Thoracic aorta (tissue), 2 donors: ENCODE results near the gene TEK. TPM values are rescaled to one million over a fixed set of nuclear protein-coding genes. Genes with fewer than 3 reads are reported as not detected.

Source experiments
- ATAC-seq: fragments of 150-250 bp; one replicate; pipeline ENCODE4 v1.8.0; 2017; ENCODE audit warnings: low read depth; ENCODE audit not compliant: insufficient number of reproducible peaks, low FRiP score
- DNase-seq: peaks from one replicate; pipeline ENCODE4 v3.0.0-alpha.2; 2020; ENCODE audit warnings: low spot score
- H3K27ac ChIP-seq, 2 donors: fragments of 200-600 bp; sonication (generic); 1 replicate in 1 of 2; 2 replicates in 1 of 2; pipeline ENCODE4 v1.5.1; 2016; ENCODE audit warnings: mild to moderate bottlenecking in 2 of 2, moderate library complexity in 2 of 2
- H3K27me3 ChIP-seq: fragments of 200-600 bp; sonication (generic); replicated peaks from 2 replicates; pipeline ENCODE4 v1.6.0; 2016; ENCODE audit warnings: mild to moderate bottlenecking; ENCODE audit not compliant: insufficient read depth
- H3K36me3 ChIP-seq: fragments of 200-600 bp; sonication (generic); one replicate; pipeline ENCODE4 v1.5.1; 2016
- H3K4me1 ChIP-seq, 2 donors: fragments of 200-600 bp; sonication (generic); 1 replicate in 1 of 2; 2 replicates in 1 of 2; pipeline versions ENCODE4 v1.5.1 to v1.6.0; 2016; ENCODE audit warnings: low read depth in 2 of 2, mild to moderate bottlenecking in 1 of 2; ENCODE audit not compliant: control insufficient read depth in 1 of 2
- H3K4me3 ChIP-seq: fragments of 200-600 bp; sonication (generic); 2 replicates; pipeline ENCODE4 v1.5.1; 2016; ENCODE audit warnings: mild to moderate bottlenecking
- H3K9me3 ChIP-seq: fragments of 200-600 bp; sonication (generic); 2 replicates; pipeline ENCODE4 v1.5.1; 2016
- total RNA-seq, 2 donors: library from RNA; depleted of rRNA; stranded (reverse); fragments of >200 nt; gene quantifications; one replicate each; pipeline versions ENCODE4 v1.1.0 to v1.2.3, GENCODE V29; 2016
- TF ChIP-seq, protein P1 (sequence below): fragments of 200-600 bp; sonication (generic); IDR thresholded peaks from one replicate; pipeline ENCODE4 v1.5.1; 2019; ENCODE audit warnings: antibody characterized with exemption

The TEK gene
- total RNA-seq, 2 donors from 2014 or later = 8.4 to 14.9 TPM

GRCh38 chr9:27157736-27158135, 48.7 kb downstream of the TEK start:
- TF ChIP-seq, protein P1, sequence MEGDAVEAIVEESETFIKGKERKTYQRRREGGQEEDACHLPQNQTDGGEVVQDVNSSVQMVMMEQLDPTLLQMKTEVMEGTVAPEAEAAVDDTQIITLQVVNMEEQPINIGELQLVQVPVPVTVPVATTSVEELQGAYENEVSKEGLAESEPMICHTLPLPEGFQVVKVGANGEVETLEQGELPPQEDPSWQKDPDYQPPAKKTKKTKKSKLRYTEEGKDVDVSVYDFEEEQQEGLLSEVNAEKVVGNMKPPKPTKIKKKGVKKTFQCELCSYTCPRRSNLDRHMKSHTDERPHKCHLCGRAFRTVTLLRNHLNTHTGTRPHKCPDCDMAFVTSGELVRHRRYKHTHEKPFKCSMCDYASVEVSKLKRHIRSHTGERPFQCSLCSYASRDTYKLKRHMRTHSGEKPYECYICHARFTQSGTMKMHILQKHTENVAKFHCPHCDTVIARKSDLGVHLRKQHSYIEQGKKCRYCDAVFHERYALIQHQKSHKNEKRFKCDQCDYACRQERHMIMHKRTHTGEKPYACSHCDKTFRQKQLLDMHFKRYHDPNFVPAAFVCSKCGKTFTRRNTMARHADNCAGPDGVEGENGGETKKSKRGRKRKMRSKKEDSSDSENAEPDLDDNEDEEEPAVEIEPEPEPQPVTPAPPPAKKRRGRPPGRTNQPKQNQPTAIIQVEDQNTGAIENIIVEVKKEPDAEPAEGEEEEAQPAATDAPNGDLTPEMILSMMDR = no peak
- no peak overlapping the region for H3K4me3 ChIP-seq
- H3K27me3 ChIP-seq = no peaks in the 10 kb centered on the region
- H3K9me3 ChIP-seq = no peaks in the 10 kb centered on the region
- peaks cover 0 to 4% of the 10 kb centered on the region in 2 donors for H3K4me1 ChIP-seq
- ATAC-seq (no peak), DNase-seq (no peak)
- no peak overlapping the region for H3K27ac ChIP-seq
- no peaks in the 10 kb centered on the region for H3K36me3 ChIP-seq

DNA sequence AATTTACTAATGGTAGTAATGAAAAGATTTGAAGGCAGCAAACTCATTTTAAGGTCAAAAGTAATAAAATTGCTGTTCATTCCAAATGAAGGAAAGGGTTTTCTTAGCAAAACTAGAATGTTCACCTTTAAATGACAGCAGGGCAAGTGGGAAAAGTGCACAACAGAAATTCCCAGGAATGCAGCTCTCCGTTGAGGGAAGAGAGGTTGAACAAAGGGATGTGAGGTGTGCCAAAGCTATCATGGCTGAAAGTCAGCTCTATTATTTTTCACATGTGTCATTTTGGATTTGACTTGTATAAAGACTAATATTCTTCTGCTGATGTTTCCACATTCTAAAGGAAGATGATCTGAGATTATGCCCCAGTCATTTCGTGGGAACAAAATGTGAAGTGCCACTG, 51.6 kb downstream of the TEK start:
- Histone ChIP-seq H3K4me1 (no peaks in the 10 kb centered on the region), H3K27me3 (no peaks in the 10 kb centered on the region), H3K27ac (no peak overlapping the region), H3K9me3 (no peaks in the 10 kb centered on the region), H3K4me3 (no peak overlapping the region), H3K36me3 (no peaks in the 10 kb centered on the region)
- no peak for ATAC-seq
- no peak for DNase-seq
- TF ChIP-seq, protein P1 = no peak

DNA sequence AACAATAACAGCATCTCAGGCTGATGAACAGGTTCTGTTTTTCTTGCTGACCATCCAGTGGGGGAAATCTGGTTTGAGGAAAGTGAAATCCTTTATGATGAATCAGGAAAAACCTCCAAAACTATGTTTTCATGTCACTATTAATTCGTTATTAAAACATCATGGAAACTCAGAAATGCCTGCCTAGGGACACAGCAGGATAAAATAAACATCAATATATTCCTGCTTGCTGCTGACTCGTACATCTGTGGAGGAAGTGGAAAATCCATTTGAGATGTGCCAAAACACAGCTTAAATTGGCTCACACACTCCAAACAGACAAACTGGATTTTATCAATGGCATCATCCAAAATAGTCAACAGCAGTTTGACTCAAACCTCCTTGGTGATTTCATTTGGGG, 53.0 kb downstream of the TEK start:
- no peaks in the 10 kb centered on the region for H3K27me3 ChIP-seq
- ATAC-seq (no peak), DNase-seq (no peak)
- no peaks in the 10 kb centered on the region for H3K9me3 ChIP-seq
- H3K4me1 ChIP-seq = no peaks in the 10 kb centered on the region
- no peak overlapping the region for H3K27ac ChIP-seq
- no peak overlapping the region for H3K4me3 ChIP-seq
- TF ChIP-seq, protein P1 = no peak
- H3K36me3 ChIP-seq = no peaks in the 10 kb centered on the region

- Histone ChIP-seq H3K9me3 (no peaks in the 10 kb centered on the region), H3K4me3 (no peak overlapping the region), H3K36me3 (no peaks in the 10 kb centered on the region), H3K27me3 (no peaks in the 10 kb centered on the region), H3K4me1 (no peaks in the 10 kb centered on the region), H3K27ac (no peak overlapping the region)
- DNase-seq (no peak), ATAC-seq (no peak)
- TF ChIP-seq, protein P1 = no peak
Observed at GRCh38 chr9:27165068-27165467, 56.0 kb downstream of the TEK start.

DNA sequence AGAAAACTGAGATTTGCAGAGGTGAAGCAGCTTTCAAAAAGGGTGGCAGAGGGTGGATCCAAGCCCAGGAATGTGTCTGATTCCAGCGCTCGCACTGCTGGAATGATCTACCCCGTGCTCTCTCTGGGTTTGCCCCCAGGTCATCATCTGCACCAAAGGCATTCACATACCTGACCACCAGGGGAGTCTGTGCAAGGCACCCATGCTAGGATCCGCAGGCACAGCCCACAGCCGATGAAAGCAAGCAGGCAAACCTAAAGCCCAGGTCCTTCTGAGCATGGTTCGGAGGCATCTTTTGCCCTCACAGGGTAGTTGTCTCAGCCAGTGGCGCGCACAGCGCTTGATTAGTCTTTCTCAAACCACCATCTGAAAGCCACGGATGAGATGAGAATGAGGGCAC, 56.6 kb downstream of the TEK start:
- TF ChIP-seq, protein P1 = no peak

More for the DNA sequence above, 56.6 kb downstream of the TEK start:
- DNase-seq (no peak), ATAC-seq (no peak)
- Histone ChIP-seq H3K27ac (no peak overlapping the region), H3K4me3 (no peak overlapping the region), H3K4me1 (no peaks in the 10 kb centered on the region), H3K27me3 (no peaks in the 10 kb centered on the region), H3K36me3 (no peaks in the 10 kb centered on the region), H3K9me3 (no peaks in the 10 kb centered on the region)
